HepG2 (cell line): ENCODE measurements around the gene VDR. TPM values are rescaled to one million over a fixed set of nuclear protein-coding genes. Genes with fewer than 3 reads are reported as not detected.

Experiments used
- ATAC-seq: fragments of 200-7000 bp; cut with Tn5 transposase; 3 replicates; pipeline ENCODE4 v1.9.1; 2020; ENCODE audit warnings: mild to moderate bottlenecking, moderate library complexity
- BruUV-seq: library from RNA; stranded (reverse); fragments of 400-500 nt; replicated peaks from 2 replicates; lab custom pipeline; 2021; lab: Mats Ljungman, UMichigan
- CTCF ChIA-PET: fragments of 300-600 bp; formaldehyde crosslinking; extraction: SDS; loops from one replicate; lab custom pipeline; 2021; ENCODE audit warnings: low total read pairs, inconsistent platforms, low intra/inter-chr PET ratio; lab: Yijun Ruan, JAX
- POLR2A ChIA-PET: fragments of 350-600 bp; sonication (Branson Sonifier 250); formaldehyde crosslinking; loops from one replicate; lab custom pipeline; 2020; ENCODE audit warnings: antibody characterized with exemption, inconsistent platforms; lab: Yijun Ruan, JAX
- DNase-seq: peaks from one replicate; pipeline ENCODE4 v3.0.0-alpha.2; 2015; ENCODE audit warnings: low spot score
- FAIRE-seq: peaks from 3 replicates; lab custom pipeline; 2011; peaks lifted over from hg19 to GRCh38; lab: Jason Lieb, UNC
- H2AFZ ChIP-seq: one replicate; pipeline ENCODE4 v1.6.1; 2011; ENCODE audit warnings: low read length, inconsistent platforms
- H3K27ac ChIP-seq: fragments of 300-600 bp; 3 replicates; pipeline ENCODE4 v1.8.0; 2011; ENCODE audit warnings: mixed run types, mild to moderate bottlenecking, mixed read lengths, low read length, inconsistent platforms; ENCODE audit not compliant: insufficient read depth; ENCODE audit errors: extremely low read length
- H3K27me3 ChIP-seq, 2 experiments: fragments of 200-600 bp in 1 of 2; 2 replicates in 1 of 2; 3 replicates in 1 of 2; pipeline versions ENCODE4 v1.6.0 to v1.8.0; 2011; ENCODE audit warnings: low read length in 2 of 2, mild to moderate bottlenecking in 2 of 2, moderate library complexity in 2 of 2, inconsistent platforms in 1 of 2; ENCODE audit not compliant: insufficient read depth in 2 of 2, control insufficient read depth in 1 of 2
- H3K36me3 ChIP-seq, 2 experiments: fragments of 200-600 bp in 1 of 2; replicated peaks in 1 of 2; 2 replicates in 1 of 2; 3 replicates in 1 of 2; pipeline versions ENCODE4 v1.5.1 to v1.8.0; 2011; ENCODE audit warnings: low read length in 2 of 2, inconsistent platforms in 1 of 2; ENCODE audit not compliant: insufficient read depth in 2 of 2, control insufficient read depth in 1 of 2
- H3K4me1 ChIP-seq: 2 replicates; pipeline ENCODE4 v1.5.1; 2012; ENCODE audit warnings: low read length, inconsistent platforms; ENCODE audit not compliant: insufficient read depth
- H3K4me2 ChIP-seq: 2 replicates; pipeline ENCODE4 v1.6.0; 2011; ENCODE audit warnings: low read depth, low read length, inconsistent platforms
- H3K4me3 ChIP-seq, 3 experiments: fragments of 200-600 bp in 1 of 3; sonication (generic), shearing (Covaris generic) in 1 of 3; replicated peaks in 1 of 3; 2 replicates each; pipeline ENCODE4 v1.5.1; 2011 to 2016; ENCODE audit warnings: low read length in 3 of 3, inconsistent platforms in 2 of 3, low read depth in 2 of 3, mild to moderate bottlenecking in 2 of 3, control low read depth in 1 of 3, mixed read lengths in 1 of 3; ENCODE audit not compliant: insufficient read depth in 1 of 3
- H3K79me2 ChIP-seq: one replicate; pipeline ENCODE4 v1.6.1; 2011; ENCODE audit warnings: low read length, inconsistent platforms; ENCODE audit not compliant: insufficient read depth
- H3K9ac ChIP-seq: 2 replicates; pipeline ENCODE4 v1.6.0; 2011; ENCODE audit warnings: mild to moderate bottlenecking, low read depth, low read length, inconsistent platforms; ENCODE audit not compliant: insufficient read depth
- H3K9me3 ChIP-seq: 2 replicates; pipeline ENCODE4 v1.5.1; 2012; ENCODE audit warnings: mild to moderate bottlenecking, low read length
- H4K20me1 ChIP-seq: 2 replicates; pipeline ENCODE4 v1.6.0; 2011; ENCODE audit warnings: inconsistent platforms, mild to moderate bottlenecking, low read length, moderate library complexity; ENCODE audit not compliant: insufficient read depth
- ARID5B ChIP-seq: IDR thresholded peaks from 2 replicates; pipeline ENCODE4 v1.4.0; 2020; ENCODE audit warnings: mild to moderate bottlenecking, missing genetic modification reagents
- FOXA1 ChIP-seq, 2 experiments: fragments of 450-650 bp in 1 of 2; sonication (generic) in 1 of 2; formaldehyde crosslinking in 1 of 2; IDR thresholded peaks; 2 replicates each; pipeline versions ENCODE4 v1.4.0 to v1.6.1; 2016 to 2020; ENCODE audit warnings: missing genetic modification reagents in 1 of 2
- HOXD1 ChIP-seq: sonication (generic); formaldehyde crosslinking; IDR thresholded peaks from 2 replicates; pipeline ENCODE4 v1.5.0; 2020; ENCODE audit warnings: missing genetic modification reagents
- KDM1A ChIP-seq: IDR thresholded peaks from 2 replicates; pipeline ENCODE4 v1.6.1; 2016; ENCODE audit warnings: missing compliant biosample characterization
- MAZ ChIP-seq, 2 experiments: sonication (generic) in 1 of 2; formaldehyde crosslinking in 1 of 2; IDR thresholded peaks; 2 replicates each; pipeline versions ENCODE4 v1.5.0 to v1.6.1; 2012 to 2020; ENCODE audit warnings: low read depth in 2 of 2, mild to moderate bottlenecking in 2 of 2, borderline replicate concordance in 1 of 2, improper control_type of control experiment in 1 of 2, low read length in 1 of 2, missing genetic modification reagents in 1 of 2, moderate library complexity in 1 of 2
- MIER2 ChIP-seq: IDR thresholded peaks from 2 replicates; pipeline ENCODE4 v1.6.1; 2016; ENCODE audit warnings: missing biosample characterization, missing genetic modification reagents
- PHF20 ChIP-seq: sonication (generic); formaldehyde crosslinking; IDR thresholded peaks from 2 replicates; pipeline ENCODE4 v1.5.0; 2020; ENCODE audit warnings: mild to moderate bottlenecking, missing genetic modification reagents
- TBL1XR1 ChIP-seq: fragments of 150-350 bp; IDR thresholded peaks from 2 replicates; pipeline ENCODE4 v1.6.1; 2014; ENCODE audit warnings: borderline replicate concordance, low read length; ENCODE audit not compliant: partially characterized antibody
- U2AF1 ChIP-seq: fragments of 200-400 bp; formaldehyde crosslinking; optimal IDR thresholded peaks from 2 replicates; pipeline ENCODE3; 2017; ENCODE audit warnings: mild to moderate bottlenecking, low read depth, low read length
- ZBTB3 ChIP-seq: sonication (generic); formaldehyde crosslinking; IDR thresholded peaks from 2 replicates; pipeline ENCODE4 v1.4.0; 2020; ENCODE audit warnings: low read depth, mild to moderate bottlenecking, moderate library complexity, missing genetic modification reagents, borderline replicate concordance
- ZNF607 ChIP-seq: sonication (generic); formaldehyde crosslinking; IDR thresholded peaks from 2 replicates; pipeline ENCODE4 v1.5.1; 2020; ENCODE audit warnings: missing genetic modification reagents, mild to moderate bottlenecking, borderline replicate concordance
- ZNF652 ChIP-seq: IDR thresholded peaks from 2 replicates; pipeline ENCODE4 v1.6.1; 2016; ENCODE audit warnings: low read depth, borderline replicate concordance
- ZNF749 ChIP-seq: sonication (generic); formaldehyde crosslinking; IDR thresholded peaks from 2 replicates; pipeline ENCODE4 v1.8.0; 2022; ENCODE audit warnings: mild to moderate bottlenecking, missing genetic modification reagents, moderate library complexity, borderline replicate concordance
- WGBS: methylation state at CpG from one replicate; pipeline ENCODE4 v1.1.6; 2017; ENCODE audit warnings: low lambda C conversion rate; 5-methylcytosine and 5-hydroxymethylcytosine counted together
- in situ Hi-C: cut with HindIII; loops from 2 replicates; pipeline ENCODE4 v1.10.0; 2017; ENCODE audit warnings: low pct_unique_long_range_greater_than_20kb; ENCODE audit not compliant: extremely low pct_ligation_motif_present
- intact Hi-C: fragments of 100-400 bp; cut with micrococcal nuclease; formaldehyde crosslinking; loops from one replicate; pipeline ENCODE4 v1.10.0; 2022; ENCODE audit not compliant: unreplicated experiment
- polyA plus RNA-seq, 8 experiments: library from polyadenylated mRNA; depleted of rRNA in 3 of 8; stranded (reverse) in 7 of 8; unstranded in 1 of 8; fragments of >200 nt; fragmentation: Illumina TruSeq in 4 of 8; extraction: Trizol in 4 of 8; gene quantifications; 2 replicates each; pipeline versions ENCODE4 v1.2.1 to v1.2.3, GENCODE V29; 2011 to 2016; ENCODE audit warnings: low read depth in 4 of 8, missing spikeins in 1 of 8, mixed read lengths in 1 of 8; ENCODE audit not compliant: insufficient read depth in 1 of 8
- total RNA-seq, 5 experiments: library from RNA; depleted of rRNA; stranded (reverse); fragments of >200 nt; fragmentation: Illumina TruSeq; extraction: Trizol; gene quantifications; 2 replicates each; pipeline ENCODE4 v1.2.3, GENCODE V29; 2016; ENCODE audit warnings: low read depth in 1 of 5

VDR gene
- total and polyA plus RNA-seq, 2 of the 13 experiments (the other 11 are each of a cell fraction or from before 2014, with no cell fraction given) = 0.08 to 0.33 TPM

GRCh38 chr12:47825173-47825639 lies 79.6 kb downstream of the VDR start (continued):
- TF ChIP-seq ARID5B (CRISPR knock-in tag) = no peak
- TF ChIP-seq ZNF652 = no peak
- TF ChIP-seq MIER2 (CRISPR knock-in tag) = no peak
- TF ChIP-seq MAZ (IDR thresholded peaks at IDR 0.05; ENCODE audit: borderline replicate concordance, low read depth, low read length) = no peak
- no peak for TF ChIP-seq MAZ (CRISPR knock-in tag; IDR thresholded peaks at IDR 0.05; ENCODE audit: low read depth)
- TF ChIP-seq ZNF749 (CRISPR knock-in tag) = no peak

- Histone ChIP-seq H3K36me3 (no peaks in the 10 kb centered on the region), H3K27ac (no peak overlapping the region), H4K20me1 (no peaks in the 10 kb centered on the region), H2AFZ (no peak overlapping the region), H3K79me2 (no peaks in the 10 kb centered on the region), H3K4me2 (no peak overlapping the region), H3K9me3 (no peaks in the 10 kb centered on the region), H3K4me3 (no peak overlapping the region), H3K27me3 (peaks cover 0 to 47% of the 10 kb centered on the region in 2 experiments; a peak in 3 of 5 replicates), H3K4me1 (peaks cover 46% of the 10 kb centered on the region), H3K9ac (no peak overlapping the region)
- no peak for DNase-seq
- no peak for TF ChIP-seq ZNF607
- no peak for TF ChIP-seq U2AF1
- no peak for TF ChIP-seq KDM1A (CRISPR knock-in tag)
- TF ChIP-seq ZBTB3 (CRISPR knock-in tag) = no peak
- no peak for TF ChIP-seq TBL1XR1
- no peak for TF ChIP-seq PHF20 (CRISPR knock-in tag)
- TF ChIP-seq FOXA1 (IDR thresholded peaks at IDR 0.05) = no peak
- no peak for TF ChIP-seq FOXA1 (CRISPR knock-in tag; IDR thresholded peaks at IDR 0.05)
- no peak for TF ChIP-seq HOXD1 (CRISPR knock-in tag)
- no peak for ATAC-seq
- 18% methylated on average over 3 of the region's 3 CpGs for whole genome bisulfite sequencing
- in situ Hi-C loops = no loop called here
- POLR2A ChIA-PET = no interaction called here
- intact Hi-C loops = no loop called here
- CTCF ChIA-PET = no interaction called here
- no peak for FAIRE-seq
- BruUV-seq = no TSS peak
Measured at GRCh38 chr12:47824635-47825034, 80.2 kb downstream of the VDR start.
